PFSK-1 (cell line): ENCODE data around the gene CELF5.

Experiments
- FOXP2 ChIP-seq: optimal IDR thresholded peaks from 2 replicates; pipeline ENCODE3; 2011; ENCODE audit warnings: borderline replicate concordance, control low read depth, inconsistent platforms; ENCODE audit not compliant: insufficient read depth; ENCODE audit errors: extremely low read length, extremely low read depth
- POLR2AphosphoS5 ChIP-seq: IDR thresholded peaks from 2 replicates; pipeline ENCODE4 v1.6.1; 2012; ENCODE audit warnings: low read depth, mild to moderate bottlenecking, control low read depth, low read length, moderate library complexity
- SIN3A ChIP-seq: IDR thresholded peaks from 2 replicates; pipeline ENCODE4 v1.6.1; 2012; ENCODE audit warnings: mild to moderate bottlenecking, low read length, moderate library complexity, borderline replicate concordance; ENCODE audit not compliant: insufficient read depth
- TAF1 ChIP-seq: IDR thresholded peaks from 2 replicates; pipeline ENCODE4 v1.6.1; 2012; ENCODE audit warnings: low read length, control low read depth, borderline replicate concordance; ENCODE audit not compliant: insufficient read depth
- TF ChIP-seq, protein P1 (sequence below), 2 experiments: IDR thresholded peaks; 2 replicates each; pipeline versions ENCODE4 v1.6.1 to v1.8.0; 2011 to 2012; ENCODE audit warnings: low read depth in 2 of 2, low read length in 2 of 2, control low read depth in 1 of 2, inconsistent platforms in 1 of 2, mild to moderate bottlenecking in 1 of 2, moderate library complexity in 1 of 2; ENCODE audit not compliant: insufficient read depth in 1 of 2

The CELF5 gene

DNA sequence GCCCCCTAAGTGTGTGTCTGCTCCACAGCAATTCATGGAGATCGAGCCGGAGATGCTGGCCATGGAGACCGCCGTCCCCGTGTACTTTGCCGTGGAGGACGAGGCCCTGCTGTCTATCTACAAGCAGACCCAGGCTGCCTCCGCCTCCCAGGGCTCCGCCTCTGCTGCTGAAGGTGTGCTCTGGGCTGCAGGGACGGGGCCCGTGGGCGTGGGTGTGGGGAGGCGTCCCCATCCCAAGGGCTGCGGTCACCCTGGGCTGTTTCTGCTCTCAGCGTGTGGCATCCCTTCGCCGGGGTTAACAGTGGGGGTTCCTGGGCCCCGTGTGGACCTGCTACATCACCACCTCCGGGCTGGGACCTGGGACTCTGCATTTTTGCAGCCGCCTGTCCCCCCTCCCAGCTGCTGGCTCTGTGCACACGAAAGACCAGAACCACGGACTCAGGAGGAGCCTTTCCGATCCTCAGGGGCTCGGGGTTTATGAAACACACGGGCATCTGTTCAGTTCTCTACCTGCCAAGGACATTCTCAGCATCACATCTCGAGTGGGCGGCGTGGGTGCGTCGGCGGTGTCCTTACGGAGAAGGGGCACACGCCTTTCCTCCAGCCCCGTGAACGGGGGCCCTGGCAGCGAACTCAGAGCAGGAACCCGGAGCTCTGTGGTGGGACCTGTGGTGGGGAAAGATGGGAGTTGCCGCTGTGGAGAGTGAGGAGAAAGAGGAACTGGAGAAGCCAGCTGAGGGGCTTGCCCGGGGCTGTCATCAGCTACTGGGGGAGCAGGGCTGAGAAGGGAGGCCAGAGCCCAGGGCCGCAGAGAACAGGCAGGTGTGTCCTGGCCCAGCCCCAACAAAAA, 31.0 kb upstream of the CELF5 start:
- no peak for TF ChIP-seq POLR2AphosphoS5
- TF ChIP-seq, protein P1, sequence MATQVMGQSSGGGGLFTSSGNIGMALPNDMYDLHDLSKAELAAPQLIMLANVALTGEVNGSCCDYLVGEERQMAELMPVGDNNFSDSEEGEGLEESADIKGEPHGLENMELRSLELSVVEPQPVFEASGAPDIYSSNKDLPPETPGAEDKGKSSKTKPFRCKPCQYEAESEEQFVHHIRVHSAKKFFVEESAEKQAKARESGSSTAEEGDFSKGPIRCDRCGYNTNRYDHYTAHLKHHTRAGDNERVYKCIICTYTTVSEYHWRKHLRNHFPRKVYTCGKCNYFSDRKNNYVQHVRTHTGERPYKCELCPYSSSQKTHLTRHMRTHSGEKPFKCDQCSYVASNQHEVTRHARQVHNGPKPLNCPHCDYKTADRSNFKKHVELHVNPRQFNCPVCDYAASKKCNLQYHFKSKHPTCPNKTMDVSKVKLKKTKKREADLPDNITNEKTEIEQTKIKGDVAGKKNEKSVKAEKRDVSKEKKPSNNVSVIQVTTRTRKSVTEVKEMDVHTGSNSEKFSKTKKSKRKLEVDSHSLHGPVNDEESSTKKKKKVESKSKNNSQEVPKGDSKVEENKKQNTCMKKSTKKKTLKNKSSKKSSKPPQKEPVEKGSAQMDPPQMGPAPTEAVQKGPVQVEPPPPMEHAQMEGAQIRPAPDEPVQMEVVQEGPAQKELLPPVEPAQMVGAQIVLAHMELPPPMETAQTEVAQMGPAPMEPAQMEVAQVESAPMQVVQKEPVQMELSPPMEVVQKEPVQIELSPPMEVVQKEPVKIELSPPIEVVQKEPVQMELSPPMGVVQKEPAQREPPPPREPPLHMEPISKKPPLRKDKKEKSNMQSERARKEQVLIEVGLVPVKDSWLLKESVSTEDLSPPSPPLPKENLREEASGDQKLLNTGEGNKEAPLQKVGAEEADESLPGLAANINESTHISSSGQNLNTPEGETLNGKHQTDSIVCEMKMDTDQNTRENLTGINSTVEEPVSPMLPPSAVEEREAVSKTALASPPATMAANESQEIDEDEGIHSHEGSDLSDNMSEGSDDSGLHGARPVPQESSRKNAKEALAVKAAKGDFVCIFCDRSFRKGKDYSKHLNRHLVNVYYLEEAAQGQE (IDR thresholded peaks at IDR 0.05; ENCODE audit: insufficient read depth in 1 of 2, low read depth in 2 of 2, low read length in 2 of 2), result no peak
- TF ChIP-seq SIN3A, result no peak
- no peak for TF ChIP-seq TAF1
- no peak for TF ChIP-seq FOXP2

DNA sequence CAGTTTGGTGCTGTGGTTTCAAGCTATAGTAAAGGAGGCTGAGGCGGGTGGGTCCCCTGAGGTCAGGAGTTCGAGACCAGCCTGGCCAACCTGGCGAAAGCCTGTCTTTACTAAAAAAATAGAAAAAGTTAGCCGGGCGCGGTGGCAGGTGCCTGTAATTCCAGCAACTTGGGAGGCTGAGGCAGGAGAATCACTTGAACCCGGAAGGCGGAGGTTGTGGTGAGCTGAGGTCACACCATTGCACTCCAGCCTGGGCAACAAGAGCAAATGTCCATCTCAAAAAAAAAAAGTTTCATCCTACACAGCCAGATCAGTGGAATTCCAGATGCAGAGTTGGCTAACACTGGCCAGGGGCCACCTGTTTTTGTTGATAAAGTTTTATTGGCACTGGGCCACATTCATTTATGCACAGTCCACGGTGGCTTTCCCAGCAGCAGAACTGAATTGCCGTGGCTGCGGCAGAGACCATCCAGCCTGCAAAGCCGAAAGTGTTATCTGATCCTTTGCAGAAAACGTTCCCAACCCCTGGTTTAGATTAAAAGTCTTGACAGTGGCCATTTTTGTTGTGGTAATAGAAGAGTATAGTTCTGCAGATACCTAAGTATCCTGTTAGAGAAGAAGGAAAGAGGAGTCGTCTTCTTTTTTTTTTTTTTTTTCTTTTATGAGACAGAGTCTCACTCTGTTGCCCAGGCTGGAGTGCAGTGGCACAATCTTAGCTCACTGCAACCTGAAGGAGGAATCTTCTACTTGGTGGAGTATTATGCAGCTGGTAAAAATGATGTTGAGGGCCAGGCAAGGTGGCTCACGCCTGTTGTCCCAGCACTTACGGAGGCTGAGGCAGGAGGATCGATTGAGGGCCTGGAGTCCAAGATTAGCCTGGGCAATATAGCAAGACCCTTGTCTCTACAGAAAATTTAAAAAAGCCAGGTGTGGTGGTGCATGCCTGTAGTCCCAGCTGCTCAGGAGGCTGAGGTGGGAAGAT, 30.1 kb upstream of the CELF5 start:
- no peak for TF ChIP-seq POLR2AphosphoS5
- no peak for TF ChIP-seq SIN3A
- TF ChIP-seq FOXP2, result no peak
- TF ChIP-seq TAF1, result no peak
- TF ChIP-seq, protein P1 (IDR thresholded peaks at IDR 0.05; ENCODE audit: insufficient read depth in 1 of 2, low read depth in 2 of 2, low read length in 2 of 2), result no peak

DNA sequence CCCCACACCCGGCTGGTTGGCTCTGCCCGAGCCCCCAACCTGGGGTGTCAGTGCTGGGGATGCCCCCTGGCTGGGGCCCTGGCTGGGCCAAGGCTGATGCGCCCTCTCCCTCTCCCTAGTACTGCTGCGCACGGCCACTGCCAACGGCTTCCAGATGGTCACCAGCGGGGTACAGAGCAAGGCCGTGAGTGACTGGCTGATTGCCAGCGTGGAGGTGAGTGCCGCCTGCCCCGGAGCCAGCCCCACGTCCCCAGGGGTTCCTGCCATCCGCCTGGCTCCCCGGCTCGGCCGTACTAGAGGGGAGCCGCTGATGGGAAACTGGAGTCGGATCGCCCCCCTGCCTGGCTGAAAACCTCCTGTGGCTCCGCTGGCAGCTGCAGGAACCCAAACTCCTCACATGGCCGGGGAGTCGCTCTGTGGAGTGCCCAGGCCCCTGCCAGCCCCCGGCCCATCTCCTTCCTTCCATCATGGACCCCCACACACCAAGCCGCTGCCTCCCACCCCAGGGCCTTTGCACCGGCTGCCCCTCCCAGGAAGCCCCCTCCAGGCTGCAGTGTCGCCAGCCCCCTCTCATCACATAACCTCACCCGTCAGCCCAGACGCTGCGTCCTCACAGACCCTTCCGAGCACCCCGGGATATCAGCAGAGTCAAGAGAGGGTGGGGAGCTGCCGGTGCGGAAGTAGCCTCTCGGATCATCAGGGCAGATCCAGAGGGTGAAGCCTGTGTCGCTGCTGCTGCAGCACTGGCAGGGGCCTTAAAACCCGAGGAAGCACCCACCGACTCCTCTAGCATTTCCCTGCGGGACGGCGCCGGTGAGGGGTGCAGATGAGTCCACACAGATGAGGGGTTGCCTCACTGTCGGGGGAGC, 28.2 kb upstream of the CELF5 start:
- TF ChIP-seq FOXP2 (no peak), SIN3A (no peak), TAF1 (no peak)
- TF ChIP-seq, protein P1 (IDR thresholded peaks at IDR 0.05; ENCODE audit: insufficient read depth in 1 of 2, low read depth in 2 of 2, low read length in 2 of 2), result no peak

DNA sequence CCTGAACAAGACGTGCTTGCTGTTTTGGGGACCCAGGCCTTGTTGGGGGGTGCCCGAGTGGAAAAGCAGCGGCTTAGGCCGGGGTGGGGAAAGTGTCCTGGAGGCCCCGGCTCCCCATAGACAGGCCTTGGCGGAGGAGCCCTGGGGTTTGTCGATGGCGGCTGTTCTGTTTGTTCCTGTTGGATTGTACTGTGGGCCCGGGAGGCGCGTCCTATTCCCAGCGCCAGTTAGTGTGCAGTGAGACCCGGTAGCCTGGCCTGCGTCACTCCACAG, 27.6 kb upstream of the CELF5 start:
- TF ChIP-seq TAF1, result no peak
- no peak for TF ChIP-seq POLR2AphosphoS5
- TF ChIP-seq, protein P1 (IDR thresholded peaks at IDR 0.05; ENCODE audit: insufficient read depth in 1 of 2, low read depth in 2 of 2, low read length in 2 of 2), result no peak
- TF ChIP-seq FOXP2, result no peak
- TF ChIP-seq SIN3A, result no peak
